Suprapubic skin (tissue), 3 donors: ENCODE results near the gene TSEN54.

ENCODE experiments used
- POLR2A ChIP-seq, 2 donors: fragments of 450-650 bp; IDR thresholded peaks; one replicate each; pipeline ENCODE4 v1.6.1; 2017; ENCODE audit warnings: antibody characterized with exemption in 2 of 2, mild to moderate bottlenecking in 2 of 2, moderate library complexity in 2 of 2
- TF ChIP-seq, protein P1 (sequence below), 2 donors: fragments of 200-600 bp in 1 of 2; fragments of 450-650 bp in 1 of 2; sonication (generic) in 1 of 2; IDR thresholded peaks; one replicate each; pipeline ENCODE4 v1.5.1; 2016 to 2019; ENCODE audit warnings: antibody characterized with exemption in 2 of 2, mild to moderate bottlenecking in 1 of 2, moderate library complexity in 1 of 2

DNA sequence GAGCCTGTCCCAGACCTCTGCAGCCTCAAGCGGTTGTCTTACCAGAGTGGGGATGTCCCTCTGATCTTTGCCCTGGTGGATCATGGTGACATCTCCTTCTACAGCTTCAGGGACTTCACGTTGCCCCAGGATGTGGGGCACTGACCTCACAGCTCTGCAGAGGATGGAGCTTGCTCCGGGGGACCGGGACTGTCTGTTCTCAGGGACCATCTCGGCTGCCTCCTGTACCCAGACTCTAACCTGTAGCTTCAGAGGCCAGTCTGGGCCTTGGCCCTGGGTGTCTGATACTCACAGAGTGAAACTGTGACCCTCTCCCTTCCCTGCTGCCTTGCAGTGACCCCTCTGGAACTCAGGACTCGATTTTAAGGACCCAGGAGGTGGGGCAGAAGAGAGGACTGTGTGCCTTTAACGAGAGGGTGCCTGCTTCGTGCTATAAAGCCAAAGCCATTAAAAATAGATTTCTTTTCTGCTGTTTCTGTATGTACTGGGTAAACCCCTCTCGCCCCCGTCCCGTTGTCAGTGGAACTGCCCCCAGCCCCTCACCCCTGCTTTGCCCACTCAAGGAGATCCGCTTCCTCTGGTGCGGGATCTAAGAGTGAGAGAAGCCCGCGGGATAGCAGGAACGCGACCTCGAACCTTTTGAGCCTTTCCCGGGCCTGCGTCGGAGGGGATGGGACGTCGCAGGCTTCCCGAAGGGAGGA lies 8.1 kb downstream of the TSEN54 start:
- TF ChIP-seq, protein P1, sequence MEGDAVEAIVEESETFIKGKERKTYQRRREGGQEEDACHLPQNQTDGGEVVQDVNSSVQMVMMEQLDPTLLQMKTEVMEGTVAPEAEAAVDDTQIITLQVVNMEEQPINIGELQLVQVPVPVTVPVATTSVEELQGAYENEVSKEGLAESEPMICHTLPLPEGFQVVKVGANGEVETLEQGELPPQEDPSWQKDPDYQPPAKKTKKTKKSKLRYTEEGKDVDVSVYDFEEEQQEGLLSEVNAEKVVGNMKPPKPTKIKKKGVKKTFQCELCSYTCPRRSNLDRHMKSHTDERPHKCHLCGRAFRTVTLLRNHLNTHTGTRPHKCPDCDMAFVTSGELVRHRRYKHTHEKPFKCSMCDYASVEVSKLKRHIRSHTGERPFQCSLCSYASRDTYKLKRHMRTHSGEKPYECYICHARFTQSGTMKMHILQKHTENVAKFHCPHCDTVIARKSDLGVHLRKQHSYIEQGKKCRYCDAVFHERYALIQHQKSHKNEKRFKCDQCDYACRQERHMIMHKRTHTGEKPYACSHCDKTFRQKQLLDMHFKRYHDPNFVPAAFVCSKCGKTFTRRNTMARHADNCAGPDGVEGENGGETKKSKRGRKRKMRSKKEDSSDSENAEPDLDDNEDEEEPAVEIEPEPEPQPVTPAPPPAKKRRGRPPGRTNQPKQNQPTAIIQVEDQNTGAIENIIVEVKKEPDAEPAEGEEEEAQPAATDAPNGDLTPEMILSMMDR (IDR thresholded peaks at IDR 0.05), result no peak
- TF ChIP-seq POLR2A (IDR thresholded peaks at IDR 0.05), result no peak
